Prostate gland (tissue), 2 donors: ENCODE results near the gene SLC35A1. TPM values are rescaled to one million over a fixed set of nuclear protein-coding genes. Genes with fewer than 3 reads are reported as not detected.

Experiments used
- DNase-seq: peaks from one replicate; pipeline ENCODE4 v3.0.0-alpha.2; 2019; ENCODE audit warnings: low spot score
- H3K27ac ChIP-seq, 2 donors: fragments of 200-600 bp; sonication (generic); 2 replicates each; pipeline ENCODE4 v1.5.1; 2017 to 2019
- H3K27me3 ChIP-seq: fragments of 200-600 bp; sonication (generic); replicated peaks from 2 replicates; pipeline ENCODE4 v1.5.1; 2019; ENCODE audit not compliant: insufficient read depth
- H3K36me3 ChIP-seq, 2 donors: fragments of 200-600 bp; sonication (generic); 1 replicate in 1 of 2; 2 replicates in 1 of 2; pipeline versions ENCODE4 v1.5.1 to v1.8.1; 2017 to 2019
- H3K4me1 ChIP-seq: fragments of 200-600 bp; sonication (generic); replicated peaks from 2 replicates; pipeline ENCODE4 v1.5.1; 2019
- H3K4me3 ChIP-seq, 2 donors: fragments of 200-600 bp; sonication (generic); 2 replicates each; pipeline ENCODE4 v1.5.1; 2017 to 2019
- H3K9me3 ChIP-seq: fragments of 200-600 bp; sonication (generic); 2 replicates; pipeline ENCODE4 v1.5.1; 2017
- CTCF ChIP-seq, 4 experiments: fragments of 200-600 bp in 2 of 4; fragments of 450-650 bp in 2 of 4; sonication (generic) in 2 of 4; IDR thresholded peaks; 1 replicate in 3 of 4; 2 replicates in 1 of 4; pipeline ENCODE4 v1.5.1; 2016 to 2019; ENCODE audit warnings: antibody characterized with exemption in 4 of 4, mild to moderate bottlenecking in 2 of 4, moderate library complexity in 2 of 4
- POLR2A ChIP-seq: fragments of 450-650 bp; IDR thresholded peaks from one replicate; pipeline ENCODE4 v1.6.1; 2016; ENCODE audit warnings: antibody characterized with exemption, mild to moderate bottlenecking
- POLR2AphosphoS5 ChIP-seq: sonication (generic); formaldehyde crosslinking; IDR thresholded peaks from one replicate; pipeline ENCODE4 v1.6.1; 2017; ENCODE audit warnings: antibody characterized with exemption
- WGBS: methylation state at CpG from one replicate; pipeline ENCODE4 v1.1.5; 2018; 5-methylcytosine and 5-hydroxymethylcytosine counted together
- intact Hi-C: fragments of 100-400 bp; cut with DNase I; formaldehyde crosslinking; loops from one replicate; pipeline ENCODE4 v1.14.2; 2022
- total RNA-seq, 2 donors: library from RNA; depleted of rRNA; stranded (reverse); fragments of >200 nt; gene quantifications; one replicate each; pipeline ENCODE4 v1.1.0, GENCODE V29; 2016

Gene SLC35A1
- total RNA-seq, 2 donors from 2014 or later: 21.4 to 57.1 TPM

- H3K27ac ChIP-seq: no peak overlapping the region
- no peaks in the 10 kb centered on the region for H3K27me3 ChIP-seq
- H3K9me3 ChIP-seq: no peaks in the 10 kb centered on the region
- no peaks in the 10 kb centered on the region for H3K4me1 ChIP-seq
- intact Hi-C loops: no loop called here
- no peak for TF ChIP-seq POLR2AphosphoS5
- TF ChIP-seq POLR2A: no peak
- no peak for TF ChIP-seq CTCF (IDR thresholded peaks at IDR 0.05)
- WGBS: 84% methylated on average over 8 of the region's 8 CpGs
- peaks cover 0 to 2% of the 10 kb centered on the region in 2 donors for H3K36me3 ChIP-seq
- no peak for DNase-seq
- no peak overlapping the region for H3K4me3 ChIP-seq
These were observed 22.1 kb downstream of the SLC35A1 start for GRCh38 chr6:87494761-87495422.

GRCh38 chr6:87498048-87498447 lies 25.3 kb downstream of the SLC35A1 start:
- no peak for DNase-seq
- no peak for TF ChIP-seq POLR2A
- no peak overlapping the region for H3K4me3 ChIP-seq
- H3K36me3 ChIP-seq: peaks cover 2 to 5% of the 10 kb centered on the region in 2 donors
- no peaks in the 10 kb centered on the region for H3K27me3 ChIP-seq
- intact Hi-C loops: no loop called here
- H3K27ac ChIP-seq: no peak overlapping the region
- H3K4me1 ChIP-seq: no peaks in the 10 kb centered on the region
- H3K9me3 ChIP-seq: no peaks in the 10 kb centered on the region

GRCh38 chr6:87501809-87502572 lies 29.2 kb downstream of the SLC35A1 start:
- Histone ChIP-seq H3K36me3 (peaks cover 2 to 5% of the 10 kb centered on the region in 2 donors), H3K27me3 (no peaks in the 10 kb centered on the region), H3K4me1 (no peaks in the 10 kb centered on the region), H3K9me3 (no peaks in the 10 kb centered on the region), H3K27ac (no peak overlapping the region), H3K4me3 (no peak overlapping the region)
- no peak for DNase-seq
- intact Hi-C loops: no loop called here
- TF ChIP-seq POLR2A: no peak
- no peak for TF ChIP-seq POLR2AphosphoS5
- TF ChIP-seq CTCF (IDR thresholded peaks at IDR 0.05): no peak
- 86% methylated on average over 6 of the region's 6 CpGs for WGBS

- WGBS: 65% methylated on average over 1 of the region's 1 CpG
- Histone ChIP-seq H3K9me3 (no peaks in the 10 kb centered on the region), H3K27me3 (no peaks in the 10 kb centered on the region), H3K4me3 (no peak overlapping the region), H3K27ac (no peak overlapping the region), H3K4me1 (no peaks in the 10 kb centered on the region), H3K36me3 (peaks cover 0 to 5% of the 10 kb centered on the region in 2 donors)
- intact Hi-C loops: no loop called here
- no peak for TF ChIP-seq POLR2A
- TF ChIP-seq POLR2AphosphoS5: no peak
- no peak for TF ChIP-seq CTCF (IDR thresholded peaks at IDR 0.05)
- no peak for DNase-seq
These were observed 31.7 kb downstream of the SLC35A1 start for GRCh38 chr6:87504441-87504840.

- Histone ChIP-seq H3K9me3 (no peaks in the 10 kb centered on the region), H3K27me3 (no peaks in the 10 kb centered on the region), H3K4me1 (no peaks in the 10 kb centered on the region), H3K27ac (no peak overlapping the region), H3K4me3 (no peak overlapping the region), H3K36me3 (peaks cover 5 to 10% of the 10 kb centered on the region in 2 donors)
- intact Hi-C loops: no loop called here
- WGBS: 66% methylated on average over 2 of the region's 2 CpGs
- TF ChIP-seq CTCF (IDR thresholded peaks at IDR 0.05): no peak
- no peak for TF ChIP-seq POLR2AphosphoS5
- TF ChIP-seq POLR2A: no peak
- no peak for DNase-seq
These were observed 42.1 kb downstream of the SLC35A1 start for GRCh38 chr6:87514831-87515230.
